Caco-2 (cell line): Measurements from ENCODE around the gene CCDC32. TPM values are rescaled to one million over a fixed set of nuclear protein-coding genes. Genes with fewer than 3 reads are reported as not detected.

Experiments
- BruUV-seq: library from RNA; stranded (reverse); fragments of 400-500 nt; replicated peaks from 2 replicates; lab custom pipeline; 2021; lab: Mats Ljungman, UMichigan
- CTCF ChIA-PET: fragments of 300-600 bp; sonication (Branson Sonifier 250); formaldehyde crosslinking; loops from one replicate; lab custom pipeline; 2022; ENCODE audit warnings: antibody characterized with exemption; lab: Charles Lee
- POLR2A ChIA-PET: fragments of 300-600 bp; sonication (Branson Sonifier 250); formaldehyde crosslinking; loops from one replicate; lab custom pipeline; 2022; ENCODE audit warnings: antibody characterized with exemption; lab: Charles Lee
- DNase-seq, 2 experiments: peaks; one replicate each; pipeline versions ENCODE4 v3.0.0 to v3.0.0-alpha.2; 2020 to 2022
- H3K27me3 ChIP-seq: replicated peaks from 2 replicates; pipeline ENCODE4 v1.6.0; 2011; ENCODE audit warnings: low read length; ENCODE audit not compliant: control insufficient read depth, insufficient read depth
- H3K36me3 ChIP-seq: 2 replicates; pipeline ENCODE4 v1.5.1; 2011; ENCODE audit warnings: low read length; ENCODE audit not compliant: control insufficient read depth, insufficient read depth
- H3K4me1 ChIP-seq: fragments of 250-450 bp; sonication (Bioruptor Pico); 2 replicates; pipeline ENCODE4 v1.5.1; 2020; ENCODE audit warnings: mild to moderate bottlenecking
- H3K4me3 ChIP-seq: 2 replicates; pipeline ENCODE4 v1.5.1; 2011; ENCODE audit warnings: low read depth, mild to moderate bottlenecking, control low read depth, low read length
- H3K9me3 ChIP-seq: fragments of 250-450 bp; sonication (Bioruptor Pico); 2 replicates; pipeline ENCODE4 v1.5.1; 2020; ENCODE audit warnings: mild to moderate bottlenecking, moderate library complexity
- H3K27ac Mint-ChIP-seq: one replicate; pipeline ENCODE4 v1.8.0; 2022; ENCODE audit warnings: mixed read lengths; ENCODE audit not compliant: unreplicated experiment
- H3K27me3 Mint-ChIP-seq: one replicate; pipeline ENCODE4 v1.8.0; 2022; ENCODE audit warnings: mixed read lengths; ENCODE audit not compliant: insufficient read depth, unreplicated experiment
- H3K36me3 Mint-ChIP-seq: one replicate; pipeline ENCODE4 v1.8.0; 2022; ENCODE audit warnings: mild to moderate bottlenecking, mixed read lengths; ENCODE audit not compliant: insufficient read depth, unreplicated experiment
- H3K4me1 Mint-ChIP-seq: one replicate; pipeline ENCODE4 v1.8.0; 2022; ENCODE audit warnings: low read depth, mixed read lengths; ENCODE audit not compliant: unreplicated experiment
- H3K4me3 Mint-ChIP-seq: one replicate; pipeline ENCODE4 v1.8.0; 2022; ENCODE audit warnings: mild to moderate bottlenecking, moderate library complexity, mixed read lengths; ENCODE audit not compliant: unreplicated experiment
- H3K9me3 Mint-ChIP-seq: one replicate; pipeline ENCODE4 v1.8.0; 2022; ENCODE audit warnings: mixed read lengths; ENCODE audit not compliant: unreplicated experiment
- CTCF ChIP-seq, 2 experiments: fragments of 200-600 bp in 1 of 2; IDR thresholded peaks; 1 replicate in 1 of 2; 2 replicates in 1 of 2; pipeline versions ENCODE4 v1.5.1 to v1.8.0; 2011 to 2022; ENCODE audit warnings: antibody characterized with exemption in 1 of 2, control low read depth in 1 of 2, inconsistent platforms in 1 of 2, low read depth in 1 of 2, low read length in 1 of 2, mild to moderate bottlenecking in 1 of 2, moderate library complexity in 1 of 2; ENCODE audit not compliant: insufficient read depth in 1 of 2, severe bottlenecking in 1 of 2, unreplicated experiment in 1 of 2
- intact Hi-C: fragments of 100-400 bp; cut with micrococcal nuclease; formaldehyde crosslinking; loops from one replicate; pipeline ENCODE4 v1.10.0; 2022; ENCODE audit not compliant: unreplicated experiment
- total RNA-seq: library from RNA; stranded (reverse); gene quantifications from 2 replicates; pipeline ENCODE4 v1.2.3, GENCODE V29; 2022

Gene CCDC32
- total RNA-seq, 1 experiment from 2014 or later: 11.7 TPM

DNA sequence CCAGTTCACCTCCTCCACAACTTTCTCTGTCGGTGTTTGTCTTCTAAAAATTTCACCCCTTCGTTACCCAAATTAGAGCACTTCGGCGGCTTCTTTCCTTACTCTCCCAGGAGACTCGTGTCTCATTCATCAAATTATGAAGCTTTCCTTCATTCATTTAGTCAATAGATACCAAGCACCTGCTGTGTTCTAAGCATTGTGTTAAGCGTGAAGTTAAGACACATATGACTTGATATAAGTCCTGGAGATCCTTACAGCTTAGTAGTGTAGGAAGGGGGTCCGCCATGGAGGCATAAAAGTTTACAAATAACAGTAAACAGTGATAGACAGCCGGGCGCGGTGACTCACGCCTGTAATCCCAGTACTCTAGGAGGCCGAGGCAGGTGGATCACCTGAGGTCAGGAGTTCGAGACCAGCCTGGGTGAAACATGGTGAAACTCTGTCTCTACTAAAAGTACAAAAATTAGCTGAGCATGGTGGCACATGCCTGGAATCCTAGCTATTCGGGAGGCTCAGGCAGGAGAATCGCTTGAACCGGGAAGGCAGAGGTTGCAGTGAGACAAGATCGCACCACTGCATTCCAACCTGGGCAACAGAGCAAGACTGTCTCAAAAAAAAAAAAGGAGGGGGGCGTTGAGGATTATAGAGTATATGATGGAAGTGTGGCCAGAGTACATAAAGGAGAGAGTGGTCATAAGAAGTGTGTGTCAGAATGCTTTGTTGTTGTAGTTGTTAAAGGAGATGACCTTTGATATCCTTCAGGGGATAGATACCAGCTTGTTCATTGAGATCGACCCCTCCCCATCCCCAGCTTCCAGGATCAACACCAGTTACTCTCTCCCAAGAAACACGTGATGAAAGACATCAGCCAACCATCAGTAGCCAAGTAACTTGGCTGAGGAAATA lies 744 bp upstream of the CCDC32 start:
- Histone ChIP-seq H3K9me3 (no peaks in the 10 kb centered on the region), H3K27me3 (no peaks in the 10 kb centered on the region), H3K4me1 (no peaks in the 10 kb centered on the region), H3K36me3 (no peaks in the 10 kb centered on the region; the same call in 1 of the 2 replicates), H3K4me3 (peak overlapping the region; percentile 32)
- intact Hi-C loops: loop anchor here (2.0 to 10.0 kb wide), 2 partner anchors 47 to 199 kb away; partner anchors contain the start of genes C15orf62 and GCHFR
- no TSS peak for BruUV-seq
- CTCF ChIA-PET: interaction anchor here (0.7 to 1.6 kb wide), 10 partner anchors 13 to 220 kb away, joined by 3 to 14 read pairs (median 4); no protein-coding TSS in a partner anchor
- Mint-ChIP-seq H3K27me3 (no peaks in the 10 kb centered on the region), H3K9me3 (no peaks in the 10 kb centered on the region), H3K4me3 (peak overlapping the region; percentile 87), H3K4me1 (peaks cover 16% of the 10 kb centered on the region), H3K36me3 (peaks cover 16% of the 10 kb centered on the region), H3K27ac (peak overlapping the region; percentile 94)
- TF ChIP-seq CTCF (IDR thresholded peaks at IDR 0.05; ENCODE audit: insufficient read depth in 1 of 2, low read depth in 1 of 2, low read length in 1 of 2, severe bottlenecking in 1 of 2, unreplicated experiment in 1 of 2): no peak
- POLR2A ChIA-PET: interaction anchor here (0.6 to 1.5 kb wide), 10 partner anchors 13 to 308 kb away, joined by 3 to 12 read pairs (median 4); partner anchors contain the start of genes BAHD1, GCHFR and RAD51
- peak in 1 of 2 experiments; percentile 25 for DNase-seq

- H3K9me3 Mint-ChIP-seq: no peaks in the 10 kb centered on the region
- H3K9me3 ChIP-seq: no peaks in the 10 kb centered on the region
- peaks cover 16% of the 10 kb centered on the region for H3K4me1 Mint-ChIP-seq
- no peak overlapping the region for H3K4me3 ChIP-seq
- intact Hi-C loops: loop anchor here (10.0 kb wide), 1 partner anchor 201 kb away; the partner anchor contains the start of genes C15orf62 and GCHFR
- no peaks in the 10 kb centered on the region for H3K27me3 Mint-ChIP-seq
- no TSS peak for BruUV-seq
- POLR2A ChIA-PET: no interaction called here
- peaks cover 16% of the 10 kb centered on the region for H3K36me3 Mint-ChIP-seq
- DNase-seq: no peak
- H3K27ac Mint-ChIP-seq: no peak overlapping the region
- H3K27me3 ChIP-seq: no peaks in the 10 kb centered on the region
- no peaks in the 10 kb centered on the region; the same call in 1 of the 2 replicates for H3K36me3 ChIP-seq
- TF ChIP-seq CTCF (IDR thresholded peaks at IDR 0.05; ENCODE audit: insufficient read depth in 1 of 2, low read depth in 1 of 2, low read length in 1 of 2, severe bottlenecking in 1 of 2, unreplicated experiment in 1 of 2): no peak
- H3K4me1 ChIP-seq: no peaks in the 10 kb centered on the region
- H3K4me3 Mint-ChIP-seq: no peak overlapping the region
- CTCF ChIA-PET: no interaction called here
Measured at GRCh38 chr15:40563426-40563825, 1.4 kb downstream of the CCDC32 start.

DNA sequence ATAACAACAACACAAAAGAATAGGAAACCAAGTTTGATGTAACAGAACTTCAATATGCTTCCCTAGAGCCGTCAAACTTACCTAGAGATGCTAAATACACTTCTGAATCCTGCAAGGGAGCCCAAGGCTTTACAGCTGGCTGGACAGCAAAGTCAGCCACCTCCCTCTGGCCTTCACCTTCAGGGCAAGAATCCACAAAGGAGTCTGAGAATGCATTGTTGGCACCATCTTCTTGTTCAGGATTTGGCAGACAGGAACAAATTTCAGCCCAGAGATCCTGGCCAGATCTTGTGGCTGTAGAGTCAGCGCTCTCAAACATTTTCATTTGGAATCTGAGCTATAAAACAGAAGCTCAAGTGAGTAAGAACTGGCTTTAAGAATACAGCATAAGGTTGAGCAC lies 2.2 kb downstream of the CCDC32 start:
- POLR2A ChIA-PET: no interaction called here
- CTCF ChIA-PET: no interaction called here
- Histone ChIP-seq H3K4me3 (no peak overlapping the region), H3K27me3 (no peaks in the 10 kb centered on the region), H3K9me3 (no peaks in the 10 kb centered on the region), H3K4me1 (no peaks in the 10 kb centered on the region), H3K36me3 (no peaks in the 10 kb centered on the region; the same call in 1 of the 2 replicates)
- H3K27me3 Mint-ChIP-seq: no peaks in the 10 kb centered on the region
- no peak for TF ChIP-seq CTCF (IDR thresholded peaks at IDR 0.05; ENCODE audit: insufficient read depth in 1 of 2, low read depth in 1 of 2, low read length in 1 of 2, severe bottlenecking in 1 of 2, unreplicated experiment in 1 of 2)
- BruUV-seq: no TSS peak
- H3K27ac Mint-ChIP-seq: no peak overlapping the region
- DNase-seq: no peak
- no peaks in the 10 kb centered on the region for H3K9me3 Mint-ChIP-seq
- intact Hi-C loops: loop anchor here (10.0 kb wide), 1 partner anchor 202 kb away; the partner anchor contains the start of genes C15orf62 and GCHFR
- no peak overlapping the region for H3K4me3 Mint-ChIP-seq
- peaks cover 16% of the 10 kb centered on the region for H3K4me1 Mint-ChIP-seq
- peaks cover 16% of the 10 kb centered on the region for H3K36me3 Mint-ChIP-seq
